Calu3 (cell line): ENCODE data around the gene MBD6. TPM values are rescaled to one million over a fixed set of nuclear protein-coding genes. Genes with fewer than 3 reads are reported as not detected.
"Not testable (repeated sequence)": the region's sequence is repeated elsewhere in the genome, so short reads cannot be mapped to it uniquely, and the experiment has no call there.

ENCODE experiments used
- BruUV-seq: library from RNA; stranded (reverse); fragments of 400-500 nt; replicated peaks from 2 replicates; lab custom pipeline; 2021; lab: Mats Ljungman, UMichigan
- CTCF ChIA-PET: fragments of 300-600 bp; sonication (Branson Sonifier 250); formaldehyde crosslinking; loops from one replicate; lab custom pipeline; 2022; ENCODE audit warnings: antibody characterized with exemption; lab: Charles Lee
- DNase-seq: peaks from one replicate; pipeline ENCODE4 v3.0.0; 2022
- H3K27ac Mint-ChIP-seq: one replicate; pipeline ENCODE4 v1.8.0; 2022; ENCODE audit warnings: mixed read lengths; ENCODE audit not compliant: unreplicated experiment
- H3K27me3 Mint-ChIP-seq: one replicate; pipeline ENCODE4 v1.8.0; 2022; ENCODE audit warnings: mixed read lengths; ENCODE audit not compliant: unreplicated experiment
- H3K36me3 Mint-ChIP-seq: one replicate; pipeline ENCODE4 v1.8.0; 2022; ENCODE audit warnings: mild to moderate bottlenecking, moderate library complexity, mixed read lengths; ENCODE audit not compliant: insufficient read depth, unreplicated experiment
- H3K4me1 Mint-ChIP-seq: one replicate; pipeline ENCODE4 v1.8.0; 2022; ENCODE audit warnings: mild to moderate bottlenecking, low read depth, mixed read lengths; ENCODE audit not compliant: unreplicated experiment
- H3K4me3 Mint-ChIP-seq: one replicate; pipeline ENCODE4 v1.8.0; 2022; ENCODE audit warnings: mild to moderate bottlenecking, low read depth, moderate library complexity, mixed read lengths; ENCODE audit not compliant: unreplicated experiment
- H3K9me3 Mint-ChIP-seq: one replicate; pipeline ENCODE4 v1.8.0; 2022; ENCODE audit warnings: low read depth, mixed read lengths; ENCODE audit not compliant: unreplicated experiment
- intact Hi-C: fragments of 100-400 bp; cut with micrococcal nuclease; formaldehyde crosslinking; loops from one replicate; pipeline ENCODE4 v1.10.0; 2022; ENCODE audit not compliant: unreplicated experiment
- total RNA-seq: library from RNA; stranded (reverse); gene quantifications from 2 replicates; pipeline ENCODE4 v1.2.3, GENCODE V29; 2022
- TF ChIP-seq, protein P1 (sequence below): fragments of 200-600 bp; IDR thresholded peaks from one replicate; pipeline ENCODE4 v1.8.0; 2022; ENCODE audit warnings: antibody characterized with exemption; ENCODE audit not compliant: unreplicated experiment

MBD6 gene
- total RNA-seq, 1 experiment from 2014 or later = 127 TPM

GRCh38 chr12:57498132-57498502 is 24.5 kb upstream of the MBD6 start:
- no TSS peak for BruUV-seq
- TF ChIP-seq, protein P1, sequence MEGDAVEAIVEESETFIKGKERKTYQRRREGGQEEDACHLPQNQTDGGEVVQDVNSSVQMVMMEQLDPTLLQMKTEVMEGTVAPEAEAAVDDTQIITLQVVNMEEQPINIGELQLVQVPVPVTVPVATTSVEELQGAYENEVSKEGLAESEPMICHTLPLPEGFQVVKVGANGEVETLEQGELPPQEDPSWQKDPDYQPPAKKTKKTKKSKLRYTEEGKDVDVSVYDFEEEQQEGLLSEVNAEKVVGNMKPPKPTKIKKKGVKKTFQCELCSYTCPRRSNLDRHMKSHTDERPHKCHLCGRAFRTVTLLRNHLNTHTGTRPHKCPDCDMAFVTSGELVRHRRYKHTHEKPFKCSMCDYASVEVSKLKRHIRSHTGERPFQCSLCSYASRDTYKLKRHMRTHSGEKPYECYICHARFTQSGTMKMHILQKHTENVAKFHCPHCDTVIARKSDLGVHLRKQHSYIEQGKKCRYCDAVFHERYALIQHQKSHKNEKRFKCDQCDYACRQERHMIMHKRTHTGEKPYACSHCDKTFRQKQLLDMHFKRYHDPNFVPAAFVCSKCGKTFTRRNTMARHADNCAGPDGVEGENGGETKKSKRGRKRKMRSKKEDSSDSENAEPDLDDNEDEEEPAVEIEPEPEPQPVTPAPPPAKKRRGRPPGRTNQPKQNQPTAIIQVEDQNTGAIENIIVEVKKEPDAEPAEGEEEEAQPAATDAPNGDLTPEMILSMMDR = no peak
- peaks cover 82% of the 10 kb centered on the region for H3K36me3 Mint-ChIP-seq

DNA sequence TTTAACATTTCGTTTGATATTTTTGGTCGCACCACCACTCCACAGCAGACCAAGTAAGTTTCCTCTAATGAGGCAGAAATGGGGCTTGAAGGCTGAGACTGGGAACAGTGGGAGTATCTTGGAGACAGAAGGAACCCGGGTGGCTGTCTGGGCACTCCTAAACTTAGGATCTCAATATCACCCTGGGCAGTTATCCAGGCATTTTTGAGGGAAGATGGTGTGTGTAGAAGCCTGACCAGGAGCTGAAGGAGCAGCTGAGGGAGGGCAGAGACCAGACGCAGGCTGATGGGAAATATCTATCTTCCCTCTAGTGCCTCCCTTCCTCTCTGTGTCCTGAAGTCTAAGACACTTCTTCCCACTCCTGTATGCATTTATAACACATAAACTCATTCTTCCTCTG is 24.1 kb upstream of the MBD6 start:
- Mint-ChIP-seq H3K4me3 (no peak overlapping the region), H3K36me3 (peaks cover 87% of the 10 kb centered on the region), H3K27me3 (no peaks in the 10 kb centered on the region), H3K9me3 (no peaks in the 10 kb centered on the region), H3K27ac (peak overlapping the region; percentile 71), H3K4me1 (no peaks in the 10 kb centered on the region)
- TF ChIP-seq, protein P1 = no peak
- no peak for DNase-seq
- no TSS peak for BruUV-seq
- intact Hi-C loops = no loop called here
- CTCF ChIA-PET = no interaction called here

More at GRCh38 chr12:57498132-57498502, 24.5 kb upstream of the MBD6 start:
- H3K4me3 Mint-ChIP-seq = no peak overlapping the region
- CTCF ChIA-PET = no interaction called here
- no peaks in the 10 kb centered on the region for H3K9me3 Mint-ChIP-seq
- DNase-seq = no peak
- intact Hi-C loops = no loop called here
- H3K4me1 Mint-ChIP-seq = no peaks in the 10 kb centered on the region
- no peaks in the 10 kb centered on the region for H3K27me3 Mint-ChIP-seq
- peak overlapping the region; percentile 71 for H3K27ac Mint-ChIP-seq

- H3K27ac Mint-ChIP-seq = no peak overlapping the region
- no peaks in the 10 kb centered on the region for H3K4me1 Mint-ChIP-seq
- H3K27me3 Mint-ChIP-seq = no peaks in the 10 kb centered on the region
- H3K36me3 Mint-ChIP-seq = peaks cover 96% of the 10 kb centered on the region
- BruUV-seq = no TSS peak
- no peak for DNase-seq
- TF ChIP-seq, protein P1 = no peak
- CTCF ChIA-PET = no interaction called here
- no peaks in the 10 kb centered on the region for H3K9me3 Mint-ChIP-seq
- intact Hi-C loops = no loop called here
- no peak overlapping the region for H3K4me3 Mint-ChIP-seq
Observed at GRCh38 chr12:57500213-57500612, 22.4 kb upstream of the MBD6 start.

GRCh38 chr12:57502311-57502969 is 20.2 kb upstream of the MBD6 start:
- H3K4me3 Mint-ChIP-seq, BruUV-seq, intact Hi-C loops, H3K9me3 Mint-ChIP-seq, H3K4me1 Mint-ChIP-seq, H3K27me3 Mint-ChIP-seq, DNase-seq: not testable (repeated sequence)
- Mint-ChIP-seq H3K27ac (peak overlapping the region; percentile 20), H3K36me3 (peaks cover 94% of the 10 kb centered on the region)
- CTCF ChIA-PET = interaction anchor here (0.6 to 0.7 kb wide), 2 partner anchors 12 to 352 kb away, joined by 3 read pairs; no protein-coding TSS in a partner anchor

- DNase-seq, H3K4me1 Mint-ChIP-seq, BruUV-seq, intact Hi-C loops, CTCF ChIA-PET, H3K4me3 Mint-ChIP-seq, H3K9me3 Mint-ChIP-seq, H3K27me3 Mint-ChIP-seq, H3K27ac Mint-ChIP-seq: not testable (repeated sequence)
- H3K36me3 Mint-ChIP-seq = peaks cover 82% of the 10 kb centered on the region
Observed at GRCh38 chr12:57506541-57506940, 16.1 kb upstream of the MBD6 start.

DNA sequence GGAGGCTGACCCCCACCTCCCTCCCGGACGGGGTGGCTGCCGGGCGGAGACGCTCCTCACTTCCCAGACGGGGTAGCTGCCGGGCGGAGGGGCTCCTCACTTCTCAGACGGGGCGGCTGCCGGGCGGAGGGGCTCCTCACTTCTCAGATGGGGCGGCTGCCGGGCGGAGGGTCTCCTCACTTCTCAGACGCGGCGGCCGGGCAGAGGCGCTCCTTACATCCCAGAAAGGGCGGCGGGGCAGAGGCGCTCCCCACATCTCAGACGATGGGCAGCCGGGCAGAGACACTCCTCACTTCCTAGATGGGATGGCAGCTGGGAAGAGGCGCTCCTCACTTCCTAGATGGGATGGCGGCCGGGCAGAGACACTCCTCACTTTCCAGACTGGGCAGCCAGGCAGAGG is 14.8 kb upstream of the MBD6 start:
- CTCF ChIA-PET, BruUV-seq, H3K9me3 Mint-ChIP-seq, H3K27me3 Mint-ChIP-seq, H3K27ac Mint-ChIP-seq, H3K4me3 Mint-ChIP-seq, DNase-seq, intact Hi-C loops, H3K4me1 Mint-ChIP-seq: not testable (repeated sequence)
- H3K36me3 Mint-ChIP-seq = peaks cover 82% of the 10 kb centered on the region
